Activated CD8-positive, alpha-beta memory T cell treated with anti-CD3 and anti-CD28 coated beads for 48 hours (primary cell): ENCODE results near the gene SREK1IP1.

ENCODE experiments used
- DNase-seq, 3 experiments: peaks; one replicate each; pipeline ENCODE4 v3.0.0-alpha.2; 2020; ENCODE audit warnings: low read depth in 2 of 3, low spot score in 2 of 3

The SREK1IP1 gene

DNA sequence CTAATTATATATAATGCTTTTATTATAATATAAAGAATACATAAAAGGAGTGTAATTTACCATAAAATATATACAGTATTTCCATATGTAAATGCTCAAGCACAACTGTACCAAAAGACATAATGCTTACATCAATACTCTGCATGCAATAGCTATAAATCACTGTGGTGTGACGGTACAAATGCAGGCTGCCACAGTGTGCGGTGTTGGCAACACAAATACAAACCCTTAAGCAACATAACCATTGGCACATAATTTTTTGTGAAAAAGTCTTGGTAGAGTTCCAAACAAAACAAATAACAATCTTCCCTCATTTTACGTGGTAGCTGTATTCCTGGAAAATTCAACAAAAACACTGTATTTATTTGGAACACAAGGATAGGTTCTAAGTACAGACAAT lies 80.1 kb downstream of the SREK1IP1 start:
- no peak for DNase-seq

- no peak for DNase-seq
Measured at GRCh38 chr5:64685866-64686265, 82.6 kb downstream of the SREK1IP1 start.

DNA sequence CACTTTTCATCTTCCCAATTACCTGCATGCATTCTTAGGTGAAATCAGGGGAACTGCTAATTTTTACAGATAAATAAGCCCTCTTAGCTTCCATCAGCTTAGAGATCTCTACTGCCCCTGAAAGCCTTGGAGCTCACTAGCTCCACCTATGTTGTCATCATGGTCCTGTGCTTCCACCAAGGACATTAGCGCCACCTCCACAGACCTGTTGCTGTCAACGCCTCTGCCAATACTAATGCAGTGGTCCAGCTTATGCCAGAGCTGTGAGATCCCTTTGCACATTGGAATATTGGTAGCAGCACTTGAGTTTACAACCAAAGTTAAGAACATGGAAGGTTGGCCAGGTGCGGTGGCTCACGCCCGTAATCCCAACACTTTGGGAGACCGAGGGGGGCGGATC lies 85.9 kb downstream of the SREK1IP1 start:
- no peak for DNase-seq

GRCh38 chr5:64680289-64680688 lies 88.2 kb downstream of the SREK1IP1 start:
- no peak for DNase-seq

DNA sequence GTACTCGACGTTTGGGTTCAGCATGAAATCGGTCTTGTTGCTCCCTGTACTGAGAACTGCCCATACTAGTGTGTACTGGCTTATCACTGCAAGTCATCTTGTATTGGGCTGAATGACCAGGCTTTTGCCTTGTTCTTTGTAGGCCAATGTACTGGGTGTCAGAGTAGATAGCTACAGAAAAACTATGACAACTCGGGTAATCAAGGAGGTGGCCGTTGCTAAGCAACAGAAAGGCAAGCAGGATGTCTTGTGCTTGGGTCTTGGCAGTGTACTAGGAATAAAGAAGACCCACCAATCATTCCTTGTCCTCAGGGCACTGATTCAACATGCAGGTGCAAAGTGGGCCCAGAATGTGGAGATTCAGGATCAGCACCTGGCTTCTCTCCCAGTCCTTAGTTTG lies 90.1 kb downstream of the SREK1IP1 start:
- DNase-seq = no peak

DNA sequence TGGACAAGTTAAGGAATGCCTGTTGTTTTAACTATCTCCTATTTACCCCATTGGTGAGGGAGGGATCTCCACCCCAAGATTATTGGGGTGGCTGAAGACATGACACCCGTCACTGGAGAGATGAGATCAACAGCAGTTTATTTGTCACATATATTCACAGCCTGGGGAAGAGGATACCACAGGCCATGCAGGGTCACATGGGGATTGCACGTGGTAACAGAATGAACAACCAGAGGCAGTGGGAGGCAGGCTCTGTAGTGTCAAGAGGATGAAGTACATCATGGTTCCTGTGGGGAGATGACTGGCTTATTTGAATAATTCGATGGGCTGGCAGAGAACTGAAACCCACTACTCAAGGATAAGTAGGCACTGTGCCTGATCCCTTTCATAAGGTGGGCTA lies 96.8 kb downstream of the SREK1IP1 start:
- no peak for DNase-seq

DNA sequence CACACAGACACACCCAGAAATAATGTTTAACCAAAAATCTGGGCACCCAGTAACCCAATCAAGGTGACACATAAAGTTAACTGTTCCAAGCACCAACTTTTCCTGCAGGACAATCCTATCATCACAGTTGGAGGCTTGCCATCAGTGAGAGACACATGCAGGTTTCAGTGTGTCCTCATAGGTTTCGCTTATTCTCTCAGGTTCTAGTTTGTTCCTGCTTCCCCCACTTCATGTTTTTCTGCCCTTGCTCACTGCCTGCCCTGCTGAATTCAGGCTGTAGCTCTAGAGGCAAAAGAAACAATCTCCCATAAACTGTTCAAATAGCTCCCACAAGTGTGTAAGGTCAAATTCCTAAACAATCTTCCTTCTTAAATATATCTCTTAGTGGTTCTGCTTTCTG lies 98.2 kb downstream of the SREK1IP1 start:
- no peak for DNase-seq
